GM06990 (cell line): Measurements from ENCODE around the gene DOHH.
A peak's percentile ranks its signal among the peaks of the same experiment; 100 is the strongest.

Experiments used
- DNase-seq: peaks from one replicate; pipeline ENCODE4 v3.0.0-alpha.2; 2011; ENCODE audit not compliant: insufficient read length; ENCODE audit errors: extremely low read depth
- H3K27me3 ChIP-seq: replicated peaks from 2 replicates; pipeline ENCODE4 v1.6.0; 2011; ENCODE audit warnings: low read length; ENCODE audit not compliant: control insufficient read depth, insufficient read depth
- H3K36me3 ChIP-seq: 2 replicates; pipeline ENCODE4 v1.5.1; 2011; ENCODE audit warnings: low read length; ENCODE audit not compliant: control insufficient read depth, insufficient read depth
- H3K4me3 ChIP-seq: replicated peaks from 2 replicates; pipeline ENCODE4 v1.5.1; 2011; ENCODE audit warnings: low read depth, mild to moderate bottlenecking, control low read depth, low read length
- TF ChIP-seq, protein P1 (sequence below): IDR thresholded peaks from 2 replicates; pipeline ENCODE4 v1.5.1; 2011; ENCODE audit warnings: low read length, control low read depth, mild to moderate bottlenecking, inconsistent platforms; ENCODE audit not compliant: insufficient read depth, poor library complexity, severe bottlenecking

The DOHH gene

DNA sequence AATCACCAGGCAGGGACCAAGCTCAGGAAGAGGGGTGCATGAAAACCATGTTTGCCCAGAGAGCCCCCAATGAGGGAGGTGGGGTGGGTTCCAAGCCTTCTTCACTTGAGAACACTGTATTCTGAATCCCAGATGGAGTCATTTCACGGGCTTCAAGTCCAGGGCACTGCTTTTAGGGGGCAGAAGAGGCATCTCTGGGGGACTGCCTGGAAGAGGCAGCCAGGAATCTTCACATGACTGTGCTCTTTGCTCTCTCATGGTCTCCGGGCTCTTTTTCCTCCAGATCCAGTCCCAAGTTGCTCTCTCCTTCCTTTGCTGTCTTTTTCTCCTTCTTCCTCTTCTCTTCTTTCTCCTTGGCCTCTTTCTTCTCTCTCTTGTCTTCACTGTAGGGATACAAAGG, 25.9 kb downstream of the DOHH start:
- no peaks in the 10 kb centered on the region for H3K27me3 ChIP-seq
- DNase-seq: no peak
- no peak overlapping the region for H3K4me3 ChIP-seq
- H3K36me3 ChIP-seq: no peaks in the 10 kb centered on the region
- TF ChIP-seq, protein P1, sequence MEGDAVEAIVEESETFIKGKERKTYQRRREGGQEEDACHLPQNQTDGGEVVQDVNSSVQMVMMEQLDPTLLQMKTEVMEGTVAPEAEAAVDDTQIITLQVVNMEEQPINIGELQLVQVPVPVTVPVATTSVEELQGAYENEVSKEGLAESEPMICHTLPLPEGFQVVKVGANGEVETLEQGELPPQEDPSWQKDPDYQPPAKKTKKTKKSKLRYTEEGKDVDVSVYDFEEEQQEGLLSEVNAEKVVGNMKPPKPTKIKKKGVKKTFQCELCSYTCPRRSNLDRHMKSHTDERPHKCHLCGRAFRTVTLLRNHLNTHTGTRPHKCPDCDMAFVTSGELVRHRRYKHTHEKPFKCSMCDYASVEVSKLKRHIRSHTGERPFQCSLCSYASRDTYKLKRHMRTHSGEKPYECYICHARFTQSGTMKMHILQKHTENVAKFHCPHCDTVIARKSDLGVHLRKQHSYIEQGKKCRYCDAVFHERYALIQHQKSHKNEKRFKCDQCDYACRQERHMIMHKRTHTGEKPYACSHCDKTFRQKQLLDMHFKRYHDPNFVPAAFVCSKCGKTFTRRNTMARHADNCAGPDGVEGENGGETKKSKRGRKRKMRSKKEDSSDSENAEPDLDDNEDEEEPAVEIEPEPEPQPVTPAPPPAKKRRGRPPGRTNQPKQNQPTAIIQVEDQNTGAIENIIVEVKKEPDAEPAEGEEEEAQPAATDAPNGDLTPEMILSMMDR: no peak

DNA sequence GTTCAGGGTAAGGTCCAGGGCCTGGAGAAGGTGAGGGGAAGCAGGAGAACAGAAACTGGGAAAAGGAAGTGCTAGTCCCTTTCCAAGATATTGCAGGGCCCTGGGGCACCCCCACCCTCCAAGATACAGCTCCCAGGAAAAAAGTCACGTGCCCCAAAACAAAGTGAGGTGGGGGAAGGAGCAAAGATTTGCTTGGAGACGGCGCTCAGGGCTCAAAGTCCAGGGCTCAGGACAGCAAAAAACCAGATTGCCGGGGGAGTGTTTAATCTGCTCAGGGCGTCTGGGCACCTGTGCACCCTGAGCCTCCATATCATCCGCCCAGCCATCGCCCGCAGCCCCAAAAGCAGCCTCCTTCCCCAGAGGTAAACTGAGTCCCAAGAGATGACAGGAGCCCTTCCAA, 26.5 kb downstream of the DOHH start:
- TF ChIP-seq, protein P1: no peak
- H3K27me3 ChIP-seq: no peaks in the 10 kb centered on the region
- H3K4me3 ChIP-seq: no peak overlapping the region
- no peak for DNase-seq
- no peaks in the 10 kb centered on the region for H3K36me3 ChIP-seq

DNA sequence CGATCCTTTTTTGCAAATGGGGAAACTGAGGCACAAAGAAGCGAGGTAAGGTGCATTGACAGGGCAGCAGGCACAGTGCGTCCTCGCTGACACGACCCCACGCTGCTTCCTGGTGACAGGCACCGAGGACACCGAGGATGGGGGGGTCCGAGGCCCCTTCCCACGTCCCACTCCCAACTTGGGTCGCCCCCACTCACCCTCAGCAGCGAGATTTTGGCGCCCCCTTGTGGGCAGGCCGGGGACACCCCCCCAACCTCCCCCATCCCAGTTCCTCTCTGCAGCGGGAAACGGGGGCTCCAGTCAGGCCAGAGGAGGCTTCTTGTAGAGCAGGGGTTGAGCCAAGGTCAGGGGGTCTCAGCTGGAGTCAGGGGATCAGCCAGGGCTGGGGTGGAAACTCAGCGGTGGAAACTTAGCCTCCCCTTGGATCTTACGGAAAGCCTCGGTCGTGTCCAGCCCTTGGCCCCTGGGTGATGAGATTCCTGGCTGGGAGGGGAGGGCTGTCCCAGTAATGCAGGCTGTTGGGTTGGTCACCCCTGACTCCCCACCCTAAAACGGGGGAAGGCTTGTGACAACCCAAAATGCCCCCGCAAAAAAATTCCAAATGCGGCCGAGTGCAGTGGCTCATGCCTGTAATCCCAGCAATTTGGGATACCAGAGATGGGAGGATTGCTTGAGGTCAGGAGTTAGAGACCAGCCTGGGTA, 28.4 kb downstream of the DOHH start:
- no peaks in the 10 kb centered on the region for H3K27me3 ChIP-seq
- TF ChIP-seq, protein P1: peak; percentile 89
- no peak for DNase-seq
- H3K4me3 ChIP-seq: no peak overlapping the region
- H3K36me3 ChIP-seq: no peaks in the 10 kb centered on the region

DNA sequence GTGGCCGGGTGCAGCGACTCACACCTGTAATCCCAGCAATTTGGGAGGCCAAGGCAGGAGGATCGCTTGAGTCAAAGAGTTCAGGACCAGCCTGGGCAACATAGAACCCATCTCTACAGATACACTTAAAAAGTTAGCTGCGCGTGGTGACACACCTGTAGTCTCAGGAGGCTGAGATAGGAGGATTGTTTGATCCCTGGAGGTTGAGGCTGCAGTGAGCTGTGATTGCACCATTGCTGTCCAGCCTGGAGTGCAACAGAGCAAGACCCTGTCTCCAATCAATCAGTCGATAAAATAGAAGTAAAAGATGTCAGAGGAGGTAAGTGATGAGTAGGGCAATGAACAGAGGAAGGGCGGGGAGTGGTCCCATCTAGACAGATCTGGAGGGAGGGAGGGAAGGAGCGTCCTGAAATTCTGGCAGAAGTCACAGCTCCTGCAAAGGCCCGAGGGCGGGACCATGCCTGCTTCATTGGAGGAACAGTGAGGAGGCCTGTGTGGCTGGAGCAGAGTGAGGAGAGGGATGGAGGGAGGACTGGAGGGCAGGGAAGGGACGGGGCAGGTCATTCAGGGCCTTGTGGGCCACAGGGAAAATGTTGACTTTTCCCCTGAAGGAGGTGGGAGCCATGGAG, 29.9 kb downstream of the DOHH start:
- TF ChIP-seq, protein P1: no peak
- H3K36me3 ChIP-seq: no peaks in the 10 kb centered on the region
- H3K27me3 ChIP-seq: no peaks in the 10 kb centered on the region
- no peak overlapping the region for H3K4me3 ChIP-seq
- DNase-seq: no peak

DNA sequence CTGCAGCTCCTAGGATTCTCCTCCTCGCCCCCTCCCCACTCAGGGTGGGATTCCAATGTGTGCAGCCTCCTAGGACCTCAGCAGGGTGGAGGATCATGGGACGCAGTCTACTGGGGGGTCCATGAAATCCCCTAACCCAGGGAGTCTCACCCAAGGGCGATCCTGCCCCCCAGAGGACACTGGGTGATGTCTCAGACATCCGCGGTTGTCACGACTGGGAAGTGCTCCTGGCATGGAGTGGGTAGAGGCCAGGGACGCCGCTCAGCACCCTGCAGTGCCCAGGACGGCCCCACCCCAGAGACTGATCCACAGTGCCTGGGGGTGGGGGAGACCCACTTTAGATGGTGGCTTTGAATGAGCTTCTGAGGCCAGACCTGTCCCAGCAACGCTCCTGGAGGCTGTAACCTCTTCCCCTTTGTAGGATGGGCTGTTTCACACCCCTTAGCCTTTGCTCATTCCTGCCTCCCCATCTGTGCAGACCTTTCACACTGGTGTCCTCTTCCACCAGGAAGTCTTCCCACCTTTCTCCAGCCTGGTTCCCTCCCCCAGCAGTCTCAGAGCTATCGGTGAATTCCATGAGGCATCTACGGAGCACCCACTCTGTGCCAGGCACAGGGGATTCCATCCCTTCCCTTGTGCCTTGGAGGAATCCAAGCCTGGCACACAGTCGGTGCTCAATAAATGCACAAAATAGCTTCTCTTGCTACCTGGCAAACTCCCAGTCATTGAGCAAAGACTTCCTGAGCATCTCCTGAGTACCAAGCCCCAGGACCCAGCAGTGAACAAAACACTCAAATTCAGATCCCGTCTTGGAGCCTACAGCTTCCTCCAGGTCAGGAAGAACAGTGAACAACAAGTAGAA, 30.6 kb downstream of the DOHH start:
- Histone ChIP-seq H3K27me3 (no peaks in the 10 kb centered on the region), H3K36me3 (no peaks in the 10 kb centered on the region), H3K4me3 (no peak overlapping the region)
- DNase-seq: peak; percentile 15
- TF ChIP-seq, protein P1: no peak
